H1 (cell line): ENCODE results near the gene DLG1. TPM values are rescaled to one million over a fixed set of nuclear protein-coding genes. Genes with fewer than 3 reads are reported as not detected.

Experiments
- TBP ChIP-seq: IDR thresholded peaks from 2 replicates; pipeline ENCODE4 v1.6.1; 2011; ENCODE audit warnings: low read depth, low read length, improper control_type of control experiment
- polyA plus RNA-seq, 7 experiments: library from polyadenylated mRNA; depleted of rRNA in 3 of 7; stranded (reverse) in 5 of 7; unstranded in 2 of 7; fragments of >200 nt in 5 of 7; fragments of 200-250 nt in 2 of 7; gene quantifications; 1 replicate in 5 of 7; 2 replicates in 1 of 7; 4 replicates in 1 of 7; pipeline versions ENCODE4 v1.2.1 to v1.2.3, GENCODE V29; 2011 to 2013; ENCODE audit warnings: missing spikeins in 2 of 7, mixed read lengths in 2 of 7
- total RNA-seq: library from RNA; stranded (reverse); fragmentation: NEBNext Ultra II Directional; extraction: Animal tissue kit (Norgen Biotek cat#: 25700); gene quantifications from 2 replicates; pipeline ENCODE4 v1.2.1, GENCODE V29; 2021

Gene DLG1
- total and polyA plus RNA-seq, 2 of the 8 experiments (the other 6 are each of a cell fraction or from before 2014, with no cell fraction given) = 13.4 to 78.8 TPM

DNA sequence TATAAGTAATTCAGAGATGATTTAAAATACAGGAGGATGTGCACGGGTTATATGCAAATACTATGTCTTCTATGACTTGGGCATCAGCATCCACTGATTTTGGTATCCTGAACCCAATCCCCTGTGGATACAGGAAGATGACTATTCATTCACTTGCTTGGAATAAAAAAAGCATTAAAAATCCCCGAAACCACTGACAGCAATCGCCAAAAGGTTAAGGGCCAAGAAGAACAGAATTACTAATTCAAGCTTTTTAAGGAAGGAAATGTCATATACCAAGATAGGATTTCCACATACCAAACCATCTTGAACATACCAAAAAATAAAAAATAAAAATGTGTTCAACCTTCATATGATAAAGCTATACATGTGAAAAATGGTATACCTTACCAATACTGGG is 93.7 kb downstream of the DLG1 start (continued):
- no peak for TF ChIP-seq TBP
